ENCODE results near the gene SUGP2.

DNA sequence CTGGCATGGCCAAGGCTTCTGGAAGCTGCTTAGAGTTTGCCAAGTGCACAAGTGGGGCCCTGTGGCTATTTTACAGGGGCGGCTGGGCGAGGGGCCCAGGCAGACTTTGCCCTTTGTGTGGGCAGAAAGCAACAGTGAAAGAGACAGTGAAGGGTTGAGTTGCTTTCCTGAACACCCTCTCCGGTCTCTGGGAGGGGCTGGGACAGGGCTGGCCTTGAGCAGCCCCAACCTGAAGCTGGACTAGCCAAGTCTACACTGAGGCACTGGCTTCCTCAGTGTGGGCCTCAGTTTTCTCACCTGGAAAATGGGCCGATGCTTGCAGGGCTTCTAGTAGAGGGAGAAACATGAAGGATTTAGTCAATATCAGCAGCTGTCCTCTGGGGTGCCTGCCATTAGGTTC is 89.9 kb downstream of the SUGP2 start:
- no peak for TF ChIP-seq POLR2A (IDR thresholded peaks at IDR 0.05)
- TF ChIP-seq, protein P1, sequence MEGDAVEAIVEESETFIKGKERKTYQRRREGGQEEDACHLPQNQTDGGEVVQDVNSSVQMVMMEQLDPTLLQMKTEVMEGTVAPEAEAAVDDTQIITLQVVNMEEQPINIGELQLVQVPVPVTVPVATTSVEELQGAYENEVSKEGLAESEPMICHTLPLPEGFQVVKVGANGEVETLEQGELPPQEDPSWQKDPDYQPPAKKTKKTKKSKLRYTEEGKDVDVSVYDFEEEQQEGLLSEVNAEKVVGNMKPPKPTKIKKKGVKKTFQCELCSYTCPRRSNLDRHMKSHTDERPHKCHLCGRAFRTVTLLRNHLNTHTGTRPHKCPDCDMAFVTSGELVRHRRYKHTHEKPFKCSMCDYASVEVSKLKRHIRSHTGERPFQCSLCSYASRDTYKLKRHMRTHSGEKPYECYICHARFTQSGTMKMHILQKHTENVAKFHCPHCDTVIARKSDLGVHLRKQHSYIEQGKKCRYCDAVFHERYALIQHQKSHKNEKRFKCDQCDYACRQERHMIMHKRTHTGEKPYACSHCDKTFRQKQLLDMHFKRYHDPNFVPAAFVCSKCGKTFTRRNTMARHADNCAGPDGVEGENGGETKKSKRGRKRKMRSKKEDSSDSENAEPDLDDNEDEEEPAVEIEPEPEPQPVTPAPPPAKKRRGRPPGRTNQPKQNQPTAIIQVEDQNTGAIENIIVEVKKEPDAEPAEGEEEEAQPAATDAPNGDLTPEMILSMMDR (IDR thresholded peaks at IDR 0.05): no peak
- no peak for TF ChIP-seq EP300 (IDR thresholded peaks at IDR 0.05)
- no peak for TF ChIP-seq POLR2AphosphoS5 (IDR thresholded peaks at IDR 0.05)

All from stomach (tissue), 4 donors.